Measurements from ENCODE around the gene VEGFD.

Gene VEGFD

GRCh38 chrX:15299941-15300851 is 84.0 kb downstream of the VEGFD start:
- no peak overlapping the region for H3K4me3 ChIP-seq (ENCODE audit: low read depth, low read length, poor library complexity, severe bottlenecking)
- TF ChIP-seq EZH2 (IDR thresholded peaks at IDR 0.05; ENCODE audit: borderline replicate concordance, low read length) (no peak), CTCF (IDR thresholded peaks at IDR 0.05; ENCODE audit: low read length) (peak; percentile 35; the same call in 1 of the 2 replicates)
- no peaks in the 10 kb centered on the region for H4K20me1 ChIP-seq (ENCODE audit: insufficient read depth, low read length)
- no peak overlapping the region for H2AFZ ChIP-seq (ENCODE audit: low read length)
- no peak overlapping the region for H3K27ac ChIP-seq (ENCODE audit: low read depth, low read length, poor library complexity, severe bottlenecking)
- H3K4me2 ChIP-seq (ENCODE audit: low read length), result no peak overlapping the region
- H3K4me1 ChIP-seq (ENCODE audit: insufficient read depth, low read length, severe bottlenecking), result no peaks in the 10 kb centered on the region
- no peaks in the 10 kb centered on the region for H3K36me3 ChIP-seq (ENCODE audit: insufficient read depth, low read length)
- H3K9me3 ChIP-seq (ENCODE audit: low read length), result no peaks in the 10 kb centered on the region
- no peaks in the 10 kb centered on the region for H3K27me3 ChIP-seq (ENCODE audit: insufficient read depth, low read length)
- H3F3A ChIP-seq (ENCODE audit: insufficient read depth, low read length), result no peaks in the 10 kb centered on the region
- H3K79me2 ChIP-seq (ENCODE audit: insufficient read depth, low read length), result no peaks in the 10 kb centered on the region
- no peak overlapping the region for H3K9ac ChIP-seq (ENCODE audit: low read length)
- H3K9me2 ChIP-seq (ENCODE audit: low read depth, low read length), result no peaks in the 10 kb centered on the region

- Histone ChIP-seq H3K4me1 (ENCODE audit: insufficient read depth, low read length, severe bottlenecking) (no peaks in the 10 kb centered on the region), H3K9ac (ENCODE audit: low read length) (no peak overlapping the region), H3F3A (ENCODE audit: insufficient read depth, low read length) (no peaks in the 10 kb centered on the region), H4K20me1 (ENCODE audit: insufficient read depth, low read length) (no peaks in the 10 kb centered on the region), H3K9me2 (ENCODE audit: low read depth, low read length) (no peaks in the 10 kb centered on the region), H2AFZ (ENCODE audit: low read length) (no peak overlapping the region), H3K4me3 (ENCODE audit: low read depth, low read length, poor library complexity, severe bottlenecking) (no peak overlapping the region), H3K4me2 (ENCODE audit: low read length) (no peak overlapping the region), H3K27ac (ENCODE audit: low read depth, low read length, poor library complexity, severe bottlenecking) (no peak overlapping the region), H3K79me2 (ENCODE audit: insufficient read depth, low read length) (no peaks in the 10 kb centered on the region), H3K9me3 (ENCODE audit: low read length) (no peaks in the 10 kb centered on the region), H3K36me3 (ENCODE audit: insufficient read depth, low read length) (no peaks in the 10 kb centered on the region), H3K27me3 (ENCODE audit: insufficient read depth, low read length) (no peaks in the 10 kb centered on the region)
- TF ChIP-seq EZH2 (IDR thresholded peaks at IDR 0.05; ENCODE audit: borderline replicate concordance, low read length) (no peak), CTCF (IDR thresholded peaks at IDR 0.05; ENCODE audit: low read length) (no peak)
These were observed 85.4 kb downstream of the VEGFD start for GRCh38 chrX:15298780-15299179.

- Histone ChIP-seq H3F3A (ENCODE audit: insufficient read depth, low read length) (no peaks in the 10 kb centered on the region), H3K9me3 (ENCODE audit: low read length) (no peaks in the 10 kb centered on the region), H3K4me2 (ENCODE audit: low read length) (no peak overlapping the region), H3K4me3 (ENCODE audit: low read depth, low read length, poor library complexity, severe bottlenecking) (no peak overlapping the region), H3K27me3 (ENCODE audit: insufficient read depth, low read length) (no peaks in the 10 kb centered on the region), H2AFZ (ENCODE audit: low read length) (no peak overlapping the region), H3K27ac (ENCODE audit: low read depth, low read length, poor library complexity, severe bottlenecking) (no peak overlapping the region), H3K36me3 (ENCODE audit: insufficient read depth, low read length) (no peaks in the 10 kb centered on the region), H3K9me2 (ENCODE audit: low read depth, low read length) (no peaks in the 10 kb centered on the region), H3K4me1 (ENCODE audit: insufficient read depth, low read length, severe bottlenecking) (no peaks in the 10 kb centered on the region), H3K9ac (ENCODE audit: low read length) (no peak overlapping the region), H3K79me2 (ENCODE audit: insufficient read depth, low read length) (no peaks in the 10 kb centered on the region), H4K20me1 (ENCODE audit: insufficient read depth, low read length) (no peaks in the 10 kb centered on the region)
- no peak for TF ChIP-seq CTCF (IDR thresholded peaks at IDR 0.05; ENCODE audit: low read length)
- no peak for TF ChIP-seq EZH2 (IDR thresholded peaks at IDR 0.05; ENCODE audit: borderline replicate concordance, low read length)
These were observed 86.0 kb downstream of the VEGFD start for GRCh38 chrX:15298201-15298600.
